OCI-LY3 (cell line): ENCODE data around the gene ATP10A.

Source experiments
- CTCF ChIP-seq: fragments of 200-600, 300-600 bp; sonication (generic); IDR thresholded peaks from 2 replicates; pipeline ENCODE4 v1.5.1; 2014; ENCODE audit warnings: antibody characterized with exemption, low read length, low read depth
- EZH2phosphoT487 ChIP-seq: fragments of 200-600 bp; shearing (Covaris generic); IDR thresholded peaks from 2 replicates; pipeline ENCODE4 v1.6.1; 2018; ENCODE audit warnings: antibody characterized with exemption, mixed run types, low read depth

- TF ChIP-seq CTCF (no peak), EZH2phosphoT487 (no peak)
Measured at GRCh38 chr15:25717457-25718168, 145.5 kb downstream of the ATP10A start.
